KOPT-K1 (cell line): ENCODE data around the gene TMEM190.

Experiments used
- H3K27ac ChIP-seq: fragments of 200-600 bp; sonication (generic); 2 replicates; pipeline ENCODE4 v1.5.1; 2016; ENCODE audit warnings: antibody characterized with exemption, mild to moderate bottlenecking, low read depth, low read length; ENCODE audit not compliant: poor library complexity, severe bottlenecking
- H3K36me3 ChIP-seq: fragments of 200-600 bp; sonication (generic); 2 replicates; pipeline ENCODE4 v1.5.1; 2017; ENCODE audit warnings: antibody characterized with exemption, mild to moderate bottlenecking, low read length, moderate library complexity; ENCODE audit not compliant: insufficient read depth
- H3K9me3 ChIP-seq: fragments of 200-600 bp; sonication (generic); 2 replicates; pipeline ENCODE4 v1.5.1; 2017; ENCODE audit warnings: antibody characterized with exemption, low read length, mild to moderate bottlenecking; ENCODE audit not compliant: insufficient read depth, poor library complexity, severe bottlenecking

TMEM190 gene

GRCh38 chr19:55345818-55346724 lies 30.6 kb upstream of the TMEM190 start:
- Histone ChIP-seq H3K36me3 (peaks cover 45% of the 10 kb centered on the region; the same call in 1 of the 2 replicates), H3K9me3 (no peaks in the 10 kb centered on the region), H3K27ac (no peak overlapping the region)

- Histone ChIP-seq H3K9me3 (no peaks in the 10 kb centered on the region), H3K27ac (no peak overlapping the region), H3K36me3 (peaks cover 45% of the 10 kb centered on the region; the same call in 1 of the 2 replicates)
Measured at GRCh38 chr19:55346725-55347441, 29.7 kb upstream of the TMEM190 start.

- Histone ChIP-seq H3K36me3 (peaks cover 39% of the 10 kb centered on the region; the same call in 1 of the 2 replicates), H3K27ac (no peak overlapping the region), H3K9me3 (no peaks in the 10 kb centered on the region)
Measured at GRCh38 chr19:55347442-55348009, 29.1 kb upstream of the TMEM190 start.

GRCh38 chr19:55348317-55349034 lies 28.1 kb upstream of the TMEM190 start:
- Histone ChIP-seq H3K27ac (no peak overlapping the region), H3K36me3 (peaks cover 29% of the 10 kb centered on the region; the same call in 1 of the 2 replicates), H3K9me3 (no peaks in the 10 kb centered on the region)

GRCh38 chr19:55350620-55351315 lies 25.9 kb upstream of the TMEM190 start:
- no peak overlapping the region for H3K27ac ChIP-seq
- H3K36me3 ChIP-seq: peaks cover 14% of the 10 kb centered on the region; the same call in 1 of the 2 replicates
- H3K9me3 ChIP-seq: no peaks in the 10 kb centered on the region

GRCh38 chr19:55352040-55352439 lies 24.6 kb upstream of the TMEM190 start:
- Histone ChIP-seq H3K27ac (no peak overlapping the region), H3K9me3 (no peaks in the 10 kb centered on the region), H3K36me3 (peaks cover 8% of the 10 kb centered on the region; the same call in 1 of the 2 replicates)

GRCh38 chr19:55352549-55353145 lies 24.0 kb upstream of the TMEM190 start:
- no peaks in the 10 kb centered on the region for H3K9me3 ChIP-seq
- no peak overlapping the region for H3K27ac ChIP-seq
- peaks cover 2% of the 10 kb centered on the region; the same call in 1 of the 2 replicates for H3K36me3 ChIP-seq

GRCh38 chr19:55353356-55353802 lies 23.2 kb upstream of the TMEM190 start:
- no peaks in the 10 kb centered on the region; the same call in 1 of the 2 replicates for H3K36me3 ChIP-seq
- H3K27ac ChIP-seq: no peak overlapping the region
- H3K9me3 ChIP-seq: no peaks in the 10 kb centered on the region

- Histone ChIP-seq H3K27ac (no peak overlapping the region), H3K36me3 (no peaks in the 10 kb centered on the region; the same call in 1 of the 2 replicates)
Measured at GRCh38 chr19:55353803-55354697, 22.6 kb upstream of the TMEM190 start.

GRCh38 chr19:55354698-55355212 lies 21.9 kb upstream of the TMEM190 start, which contains the start of gene COX6B2:
TSS of gene COX6B2 (minus strand) at chr19:55354719. CDS start at chr19:55354521, 198 bp downstream.
- Histone ChIP-seq H3K36me3 (no peaks in the 10 kb centered on the region), H3K9me3 (no peaks in the 10 kb centered on the region), H3K27ac (no peak within 1 kb of the TSS)

More at GRCh38 chr19:55353803-55354697, 22.6 kb upstream of the TMEM190 start:
- no peaks in the 10 kb centered on the region for H3K9me3 ChIP-seq

GRCh38 chr19:55355213-55355821 lies 21.3 kb upstream of the TMEM190 start:
- no peaks in the 10 kb centered on the region for H3K9me3 ChIP-seq

GRCh38 chr19:55358493-55358892 lies 18.1 kb upstream of the TMEM190 start:
- H3K9me3 ChIP-seq: no peaks in the 10 kb centered on the region
- no peaks in the 10 kb centered on the region for H3K36me3 ChIP-seq
- H3K27ac ChIP-seq: no peak overlapping the region

More at GRCh38 chr19:55355213-55355821, 21.3 kb upstream of the TMEM190 start:
- Histone ChIP-seq H3K36me3 (no peaks in the 10 kb centered on the region), H3K27ac (no peak overlapping the region)
